ENCODE measurements around the gene HINT3.
A peak's percentile ranks its signal among the peaks of the same experiment; 100 is the strongest.
"Not testable (repeated sequence)": the region's sequence is repeated elsewhere in the genome, so short reads cannot be mapped to it uniquely, and the experiment has no call there.

The HINT3 gene

GRCh38 chr6:125956506-125957390 lies at the start of gene HINT3:
Gene HINT3, plus strand, starts transcription at chr6:125956770. Its CDS starts 208 bp downstream, at chr6:125956978.
- DNase-seq: peak; percentile 90

GRCh38 chr6:125910527-125910926 lies 46.0 kb upstream of the HINT3 start:
- no peak for DNase-seq

GRCh38 chr6:125911051-125911451 lies 45.5 kb upstream of the HINT3 start:
- DNase-seq: not testable (repeated sequence)

GRCh38 chr6:125912430-125912829 lies 44.1 kb upstream of the HINT3 start:
- DNase-seq: not testable (repeated sequence)

- no peak for DNase-seq
Measured at GRCh38 chr6:125913145-125913544, 43.4 kb upstream of the HINT3 start.

- no peak for DNase-seq
Measured at GRCh38 chr6:125913864-125914351, 42.7 kb upstream of the HINT3 start.

GRCh38 chr6:125918230-125918629 lies 38.3 kb upstream of the HINT3 start:
- no peak for DNase-seq

GRCh38 chr6:125918681-125919566 lies 37.6 kb upstream of the HINT3 start:
- DNase-seq: no peak

GRCh38 chr6:125919618-125920017 lies 37.0 kb upstream of the HINT3 start:
- no peak for DNase-seq

GRCh38 chr6:125922322-125922860 lies 34.2 kb upstream of the HINT3 start:
- DNase-seq: no peak

- DNase-seq: no peak
Measured at GRCh38 chr6:125923366-125923877, 33.1 kb upstream of the HINT3 start.

GRCh38 chr6:125924169-125924568 lies 32.4 kb upstream of the HINT3 start:
- no peak for DNase-seq

GRCh38 chr6:125924697-125925358 lies 31.7 kb upstream of the HINT3 start:
- no peak for DNase-seq

GRCh38 chr6:125926711-125927110 lies 29.9 kb upstream of the HINT3 start:
- no peak for DNase-seq

- DNase-seq: no peak
Measured at GRCh38 chr6:125927761-125928160, 28.8 kb upstream of the HINT3 start.

GRCh38 chr6:125930765-125931418 lies 25.7 kb upstream of the HINT3 start:
- no peak for DNase-seq

- no peak for DNase-seq
Measured at GRCh38 chr6:125931733-125932450, 24.7 kb upstream of the HINT3 start.

- no peak for DNase-seq
Measured at GRCh38 chr6:125932451-125932795, 24.1 kb upstream of the HINT3 start.

GRCh38 chr6:125935520-125935919 lies 21.1 kb upstream of the HINT3 start:
- not testable (repeated sequence) for DNase-seq

GRCh38 chr6:125939026-125939425 lies 17.5 kb upstream of the HINT3 start:
- DNase-seq: no peak

GRCh38 chr6:125939791-125940190 lies 16.8 kb upstream of the HINT3 start:
- no peak for DNase-seq
